Inflammatory macrophage treated with lipopolysaccharide for 1 hour (primary cell): ENCODE measurements around the gene FA2H.
"Not testable (repeated sequence)": the region's sequence is repeated elsewhere in the genome, so short reads cannot be mapped to it uniquely, and the experiment has no call there.

Experiments used
- DNase-seq, 2 donors: peaks; one replicate each; pipeline ENCODE4 v3.0.0-alpha.2; 2020 to 2022

Gene FA2H

GRCh38 chr16:74720579-74720978, 54.0 kb downstream of the FA2H start:
- DNase-seq, result no peak

- DNase-seq, result no peak
Observed at GRCh38 chr16:74718741-74719610, 55.6 kb downstream of the FA2H start.

- no peak for DNase-seq
Observed at GRCh38 chr16:74718140-74718539, 56.5 kb downstream of the FA2H start.

GRCh38 chr16:74717367-74717766, 57.3 kb downstream of the FA2H start:
- no peak for DNase-seq

- no peak for DNase-seq
Observed at GRCh38 chr16:74716355-74716754, 58.3 kb downstream of the FA2H start.

- no peak for DNase-seq
Observed at GRCh38 chr16:74713876-74714275, 60.7 kb downstream of the FA2H start.

- DNase-seq, result no peak
Observed at GRCh38 chr16:74713325-74713724, 61.3 kb downstream of the FA2H start.

- DNase-seq, result no peak
Observed at GRCh38 chr16:74711938-74712337, 62.7 kb downstream of the FA2H start.

- DNase-seq, result no peak
Observed at GRCh38 chr16:74710401-74710800, 64.2 kb downstream of the FA2H start.

GRCh38 chr16:74709441-74709877, 65.2 kb downstream of the FA2H start:
- peak; percentile 91 to 95 for DNase-seq

GRCh38 chr16:74700438-74701225, 74.0 kb downstream of the FA2H start, which contains the start of gene MLKL:
MLKL (minus strand) TSS chr16:74700862; CDS start chr16:74695757, 5,105 bp downstream.
- peak; percentile 58 to 89 for DNase-seq

GRCh38 chr16:74700116-74700437, 74.5 kb downstream of the FA2H start:
- DNase-seq, result peak; percentile 32 to 46

- no peak for DNase-seq
Observed at GRCh38 chr16:74699666-74700065, 75.0 kb downstream of the FA2H start.

GRCh38 chr16:74698222-74698621, 76.4 kb downstream of the FA2H start:
- peak; percentile 51 to 59 for DNase-seq

GRCh38 chr16:74695450-74696422, 78.9 kb downstream of the FA2H start:
- DNase-seq, result peak; percentile 75 to 83

- DNase-seq, result no peak
Observed at GRCh38 chr16:74691093-74691855, 83.3 kb downstream of the FA2H start.

- DNase-seq, result no peak
Observed at GRCh38 chr16:74682556-74682955, 92.1 kb downstream of the FA2H start.

GRCh38 chr16:74680681-74681080, 93.9 kb downstream of the FA2H start:
- DNase-seq, result no peak

- DNase-seq, result no peak
Observed at GRCh38 chr16:74679983-74680382, 94.6 kb downstream of the FA2H start.

- DNase-seq, result no peak
Observed at GRCh38 chr16:74677868-74678267, 96.8 kb downstream of the FA2H start.

- no peak for DNase-seq
Observed at GRCh38 chr16:74673876-74674275, 100.7 kb downstream of the FA2H start.

GRCh38 chr16:74668877-74669276, 105.7 kb downstream of the FA2H start:
- not testable (repeated sequence) for DNase-seq
